Activated CD8-positive, alpha-beta memory T cell treated with anti-CD3 and anti-CD28 coated beads, Interleukin-2, amount 10 ng/mL, durations not matched to agents 7 days and 5 days (primary cell): ENCODE data around the gene CDH26. TPM values are rescaled to one million over a fixed set of nuclear protein-coding genes. Genes with fewer than 3 reads are reported as not detected.

Experiments used
- ATAC-seq: fragments of 150-1000 bp; cut with Tn5 transposase; one replicate; pipeline ENCODE4 v1.10.0; 2021; ENCODE audit warnings: moderate library complexity
- CTCF ChIA-PET: fragments of 350-600 bp; sonication (Branson Sonifier 250); formaldehyde crosslinking; loops from one replicate; lab custom pipeline; 2021; ENCODE audit warnings: antibody characterized with exemption; lab: Charles Lee
- DNase-seq: peaks from one replicate; pipeline ENCODE4 v3.0.0-alpha.2; 2020
- H3K27ac Mint-ChIP-seq: one replicate; pipeline ENCODE4 v1.8.0; 2021; ENCODE audit warnings: mild to moderate bottlenecking, mixed read lengths
- H3K27me3 Mint-ChIP-seq: one replicate; pipeline ENCODE4 v1.8.0; 2021; ENCODE audit warnings: mixed read lengths
- H3K36me3 Mint-ChIP-seq: one replicate; pipeline ENCODE4 v1.8.0; 2021; ENCODE audit warnings: mild to moderate bottlenecking, mixed read lengths
- H3K4me1 Mint-ChIP-seq: one replicate; pipeline ENCODE4 v1.8.0; 2021; ENCODE audit warnings: mixed read lengths
- H3K4me3 Mint-ChIP-seq: one replicate; pipeline ENCODE4 v1.8.0; 2021; ENCODE audit warnings: mild to moderate bottlenecking, moderate library complexity, mixed read lengths
- H3K9me3 Mint-ChIP-seq: one replicate; pipeline ENCODE4 v1.8.0; 2022; ENCODE audit warnings: low read depth, mixed read lengths
- total RNA-seq, 2 experiments: library from RNA; stranded (reverse); gene quantifications; one replicate each; pipeline ENCODE4 v1.2.3, GENCODE V29; 2021

CDH26 gene
- total RNA-seq, 2 experiments from 2014 or later, result 0.42 to 1.5 TPM

DNA sequence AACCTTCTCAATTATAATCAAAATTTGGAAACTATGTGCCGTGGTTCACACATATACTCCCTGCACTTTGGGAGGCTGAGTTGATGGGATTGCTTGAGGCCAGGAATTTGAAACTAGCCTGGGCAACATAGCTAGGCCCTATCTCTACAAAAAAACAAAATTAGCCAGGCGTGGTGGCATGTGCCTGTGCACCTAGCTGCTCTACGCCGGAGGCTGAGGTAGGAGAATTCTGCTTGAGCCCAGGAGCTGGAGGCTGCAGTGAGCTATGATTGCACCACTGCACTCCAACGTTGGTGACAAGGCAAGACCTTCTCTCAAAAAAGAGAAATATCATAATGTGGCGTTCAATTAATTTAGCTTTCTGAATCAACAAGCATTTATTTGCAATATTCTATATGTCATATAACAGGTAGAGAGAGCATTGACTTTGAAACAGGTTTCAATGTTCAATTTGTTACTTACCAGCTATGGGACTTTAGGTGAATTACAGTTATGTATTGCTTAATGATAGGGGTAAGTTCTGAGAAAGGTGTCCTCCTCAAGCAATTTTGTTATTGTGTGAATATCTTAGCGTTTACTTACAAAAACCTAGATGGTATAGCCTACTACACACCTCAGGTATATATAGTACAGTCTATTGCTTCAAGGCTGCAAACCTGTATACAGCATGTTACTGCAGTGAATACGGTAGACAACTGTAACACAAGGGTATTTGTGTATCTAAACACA, 22.6 kb upstream of the CDH26 start:
- no peaks in the 10 kb centered on the region for H3K27me3 Mint-ChIP-seq
- no peak for ATAC-seq
- H3K36me3 Mint-ChIP-seq, result peaks cover 12% of the 10 kb centered on the region
- H3K4me1 Mint-ChIP-seq, result peaks cover 46% of the 10 kb centered on the region
- H3K27ac Mint-ChIP-seq, result no peak overlapping the region
- no peak overlapping the region for H3K4me3 Mint-ChIP-seq
- CTCF ChIA-PET, result interaction anchor here (0.7 to 1.7 kb wide), 3 partner anchors 10 to 13 kb away, joined by 3 to 10 read pairs (median 3); no protein-coding TSS in a partner anchor
- DNase-seq, result no peak
- no peaks in the 10 kb centered on the region for H3K9me3 Mint-ChIP-seq

- no peak overlapping the region for H3K27ac Mint-ChIP-seq
Measured at GRCh38 chr20:59936409-59936808, 21.8 kb upstream of the CDH26 start.

DNA sequence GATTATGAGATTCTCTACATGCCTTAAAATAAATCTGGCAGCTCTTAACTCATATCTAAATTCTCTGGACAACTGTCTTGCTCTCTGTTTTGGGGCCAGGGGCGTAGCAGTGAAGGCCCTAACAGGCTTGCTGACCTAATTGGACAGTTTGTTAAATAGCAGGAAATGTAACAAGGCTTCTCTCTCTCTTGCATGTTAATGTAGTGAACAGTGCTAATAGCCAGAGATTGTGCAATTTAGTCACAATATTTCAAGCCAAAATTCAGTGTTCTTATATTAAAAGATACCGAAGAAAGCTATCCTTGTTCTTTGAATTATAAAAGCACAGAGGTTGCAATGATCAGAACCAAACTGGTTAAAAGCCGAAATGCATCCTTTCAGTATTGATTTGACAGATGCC, 21.1 kb upstream of the CDH26 start:
- ATAC-seq, result no peak
- Mint-ChIP-seq H3K27me3 (no peaks in the 10 kb centered on the region), H3K27ac (no peak overlapping the region), H3K4me3 (no peak overlapping the region), H3K9me3 (no peaks in the 10 kb centered on the region), H3K36me3 (peaks cover 10% of the 10 kb centered on the region), H3K4me1 (peaks cover 48% of the 10 kb centered on the region)
- DNase-seq, result no peak
- CTCF ChIA-PET, result interaction anchor here (1.0 to 1.8 kb wide), 3 partner anchors 9 to 120 kb away, joined by 3 to 6 read pairs (median 3); no protein-coding TSS in a partner anchor

More at GRCh38 chr20:59936409-59936808, 21.8 kb upstream of the CDH26 start:
- Mint-ChIP-seq H3K36me3 (peaks cover 12% of the 10 kb centered on the region), H3K9me3 (no peaks in the 10 kb centered on the region), H3K4me1 (peaks cover 49% of the 10 kb centered on the region), H3K27me3 (no peaks in the 10 kb centered on the region), H3K4me3 (no peak overlapping the region)
- CTCF ChIA-PET, result interaction anchor here (0.7 to 1.8 kb wide), 4 partner anchors 9 to 121 kb away, joined by 3 to 6 read pairs (median 3); no protein-coding TSS in a partner anchor
- ATAC-seq (no peak), DNase-seq (no peak)

GRCh38 chr20:59938221-59938620, 20.0 kb upstream of the CDH26 start:
- H3K36me3 Mint-ChIP-seq, result peaks cover 13% of the 10 kb centered on the region
- H3K4me3 Mint-ChIP-seq, result peak overlapping the region; percentile 74
- DNase-seq (no peak), ATAC-seq (no peak)
- no peaks in the 10 kb centered on the region for H3K9me3 Mint-ChIP-seq
- CTCF ChIA-PET, result interaction anchor here (1.0 to 1.8 kb wide), 2 partner anchors 23 to 119 kb away, joined by 3 to 6 read pairs; no protein-coding TSS in a partner anchor
- H3K27me3 Mint-ChIP-seq, result no peaks in the 10 kb centered on the region
- peak overlapping the region; percentile 2 for H3K27ac Mint-ChIP-seq
- peaks cover 52% of the 10 kb centered on the region for H3K4me1 Mint-ChIP-seq

DNA sequence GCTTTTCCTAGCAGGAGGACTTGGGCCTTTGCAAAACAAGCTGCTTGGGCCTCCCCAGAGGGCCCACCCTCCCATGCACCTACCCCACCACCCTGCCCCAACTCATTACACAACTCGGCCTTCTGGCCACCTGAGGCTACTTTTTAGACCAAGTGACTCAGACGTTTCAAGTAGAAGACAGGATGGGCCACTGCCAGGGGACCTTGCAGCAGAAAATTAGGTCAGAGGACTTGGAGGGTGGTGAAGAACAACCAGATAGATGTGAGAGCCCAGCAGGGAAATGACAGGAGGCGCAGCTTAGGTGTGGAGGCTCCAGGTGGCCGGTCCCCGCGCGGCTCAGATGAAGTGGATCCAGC, 19.5 kb upstream of the CDH26 start:
- Mint-ChIP-seq H3K36me3 (peaks cover 13% of the 10 kb centered on the region), H3K4me3 (peak overlapping the region; percentile 74), H3K27me3 (no peaks in the 10 kb centered on the region), H3K9me3 (no peaks in the 10 kb centered on the region), H3K27ac (peak overlapping the region; percentile 58), H3K4me1 (peaks cover 52% of the 10 kb centered on the region)
- CTCF ChIA-PET, result no interaction called here
- ATAC-seq, result no peak
- DNase-seq, result no peak

DNA sequence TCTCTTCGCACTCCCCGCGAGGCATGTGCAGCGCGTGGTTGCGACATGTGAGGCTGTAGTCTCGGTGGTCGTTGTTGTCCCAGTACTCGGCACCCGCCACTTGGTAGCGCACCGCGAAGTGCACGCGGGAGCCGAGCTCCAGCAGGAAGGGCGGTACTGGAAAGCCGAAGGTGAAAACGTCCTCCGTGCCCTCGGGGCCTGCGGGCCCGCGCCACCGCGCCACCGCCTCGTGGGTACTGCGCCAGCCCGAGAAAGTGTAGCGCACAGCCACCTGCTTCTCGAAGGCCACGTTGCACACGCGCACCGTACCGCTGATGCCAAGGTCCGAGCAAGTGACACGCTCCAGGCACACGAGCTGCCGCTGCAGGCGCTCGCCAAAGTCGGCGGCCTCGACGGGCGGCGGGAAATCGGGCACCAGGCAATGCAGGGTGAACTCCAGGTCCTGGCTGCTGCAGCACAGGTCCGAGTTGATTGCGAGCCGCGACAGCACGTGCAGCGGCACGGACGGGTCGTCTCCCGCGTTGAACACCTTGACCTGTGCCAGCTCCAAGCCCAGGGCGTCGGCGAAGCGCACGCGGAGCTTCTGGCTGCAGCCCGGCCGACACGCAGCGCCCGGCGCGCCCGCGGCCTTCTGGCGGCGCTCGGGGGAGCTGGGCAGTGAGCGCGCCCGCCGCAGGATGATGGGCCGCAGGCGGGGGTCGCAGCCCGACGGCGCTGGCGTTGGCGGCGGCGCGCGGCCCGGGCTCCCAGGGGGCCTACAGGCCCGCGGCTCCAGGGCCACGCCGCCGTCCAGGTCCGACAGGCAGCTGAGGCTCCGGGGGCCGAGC, 19.0 kb upstream of the CDH26 start:
- H3K4me3 Mint-ChIP-seq, result peak overlapping the region; percentile 99
- H3K9me3 Mint-ChIP-seq, result no peaks in the 10 kb centered on the region
- H3K27ac Mint-ChIP-seq, result peak overlapping the region; percentile 58

GRCh38 chr20:59939879-59940128, 18.4 kb upstream of the CDH26 start:
- CTCF ChIA-PET, result interaction anchor here (0.8 to 2.7 kb wide), 10 partner anchors 8 to 322 kb away, joined by 3 to 15 read pairs (median 4); no protein-coding TSS in a partner anchor
- DNase-seq (no peak), ATAC-seq (peak; percentile 20)
- H3K9me3 Mint-ChIP-seq, result no peaks in the 10 kb centered on the region
- peaks cover 48% of the 10 kb centered on the region for H3K4me1 Mint-ChIP-seq
- H3K27ac Mint-ChIP-seq, result peak overlapping the region; percentile 99
- no peaks in the 10 kb centered on the region for H3K27me3 Mint-ChIP-seq
- peak overlapping the region; percentile 99 for H3K4me3 Mint-ChIP-seq
- peaks cover 19% of the 10 kb centered on the region for H3K36me3 Mint-ChIP-seq

More for the DNA sequence above, 19.0 kb upstream of the CDH26 start:
- Mint-ChIP-seq H3K27me3 (no peaks in the 10 kb centered on the region), H3K36me3 (peaks cover 16% of the 10 kb centered on the region), H3K4me1 (peaks cover 50% of the 10 kb centered on the region)
- ATAC-seq, result no peak
- CTCF ChIA-PET, result interaction anchor here (0.8 to 2.7 kb wide), 6 partner anchors 8 to 117 kb away, joined by 3 to 15 read pairs (median 6); no protein-coding TSS in a partner anchor
- DNase-seq, result no peak

- peak within 1 kb of the TSS; percentile 99 for H3K4me3 Mint-ChIP-seq
- peaks cover 45% of the 10 kb centered on the region for H3K4me1 Mint-ChIP-seq
- H3K36me3 Mint-ChIP-seq, result peaks cover 20% of the 10 kb centered on the region
- CTCF ChIA-PET, result interaction anchor here (0.7 to 2.7 kb wide), 12 partner anchors 9 to 322 kb away, joined by 3 to 15 read pairs (median 5); no protein-coding TSS in a partner anchor
- peak; percentile 96 for DNase-seq
- no peaks in the 10 kb centered on the region for H3K27me3 Mint-ChIP-seq
- peak; percentile 97 for ATAC-seq
- H3K27ac Mint-ChIP-seq, result peak within 1 kb of the TSS; percentile 99
- H3K9me3 Mint-ChIP-seq, result no peaks in the 10 kb centered on the region
Measured at GRCh38 chr20:59940129-59940955, 17.9 kb upstream of the CDH26 start, which contains the start of the genes FAM217B and PPP1R3D. Gene FAM217B (plus strand): TSS chr20:59940389. CDS start chr20:59943944, 3,555 bp downstream. Gene PPP1R3D (minus strand): TSS chr20:59940305. CDS start chr20:59939931, 374 bp downstream.

- CTCF ChIA-PET, result interaction anchor here (0.7 to 2.7 kb wide), 8 partner anchors 9 to 321 kb away, joined by 3 to 15 read pairs (median 6); no protein-coding TSS in a partner anchor
- ATAC-seq, result no peak
- H3K9me3 Mint-ChIP-seq, result no peaks in the 10 kb centered on the region
- peaks cover 41% of the 10 kb centered on the region for H3K4me1 Mint-ChIP-seq
- peaks cover 21% of the 10 kb centered on the region for H3K36me3 Mint-ChIP-seq
- no peak for DNase-seq
- no peaks in the 10 kb centered on the region for H3K27me3 Mint-ChIP-seq
- H3K4me3 Mint-ChIP-seq, result peak overlapping the region; percentile 99
- peak overlapping the region; percentile 99 for H3K27ac Mint-ChIP-seq
Measured at GRCh38 chr20:59940956-59941294, 17.3 kb upstream of the CDH26 start.

- no peaks in the 10 kb centered on the region for H3K27me3 Mint-ChIP-seq
- no peak overlapping the region for H3K27ac Mint-ChIP-seq
- no peak overlapping the region for H3K4me3 Mint-ChIP-seq
Measured at GRCh38 chr20:59942245-59942644, 16.0 kb upstream of the CDH26 start.

GRCh38 chr20:59944726-59945125, 13.5 kb upstream of the CDH26 start:
- ATAC-seq, result no peak
- CTCF ChIA-PET, result interaction anchor here (1.5 to 3.5 kb wide), 2 partner anchors 11 to 112 kb away, joined by 3 to 14 read pairs; partner anchors contain the start of gene SYCP2
- H3K4me3 Mint-ChIP-seq, result no peak overlapping the region
- H3K36me3 Mint-ChIP-seq, result peaks cover 12% of the 10 kb centered on the region
- peaks cover 36% of the 10 kb centered on the region for H3K4me1 Mint-ChIP-seq
- H3K27me3 Mint-ChIP-seq, result no peaks in the 10 kb centered on the region
- DNase-seq, result no peak
- no peaks in the 10 kb centered on the region for H3K9me3 Mint-ChIP-seq
- no peak overlapping the region for H3K27ac Mint-ChIP-seq

More at GRCh38 chr20:59942245-59942644, 16.0 kb upstream of the CDH26 start:
- DNase-seq (no peak), ATAC-seq (no peak)
- CTCF ChIA-PET, result interaction anchor here (1.2 to 2.7 kb wide), 3 partner anchors 7 to 116 kb away, joined by 3 to 15 read pairs (median 6); no protein-coding TSS in a partner anchor
- no peaks in the 10 kb centered on the region for H3K9me3 Mint-ChIP-seq
- H3K4me1 Mint-ChIP-seq, result peaks cover 37% of the 10 kb centered on the region
- H3K36me3 Mint-ChIP-seq, result peaks cover 21% of the 10 kb centered on the region

GRCh38 chr20:59945175-59945574, 13.0 kb upstream of the CDH26 start:
- no peak overlapping the region for H3K27ac Mint-ChIP-seq
- H3K4me3 Mint-ChIP-seq, result no peak overlapping the region
- no peaks in the 10 kb centered on the region for H3K9me3 Mint-ChIP-seq
- ATAC-seq (no peak), DNase-seq (no peak)
- peaks cover 12% of the 10 kb centered on the region for H3K36me3 Mint-ChIP-seq
- CTCF ChIA-PET, result interaction anchor here (1.5 to 3.5 kb wide), 2 partner anchors 11 to 111 kb away, joined by 3 to 14 read pairs; partner anchors contain the start of gene SYCP2
- H3K4me1 Mint-ChIP-seq, result peaks cover 36% of the 10 kb centered on the region
- no peaks in the 10 kb centered on the region for H3K27me3 Mint-ChIP-seq
